ENCODE data around the gene SNAP47. TPM values are rescaled to one million over a fixed set of nuclear protein-coding genes. Genes with fewer than 3 reads are reported as not detected.

The SNAP47 gene
- total RNA-seq, 1 donor from 2014 or later = 59.0 TPM

DNA sequence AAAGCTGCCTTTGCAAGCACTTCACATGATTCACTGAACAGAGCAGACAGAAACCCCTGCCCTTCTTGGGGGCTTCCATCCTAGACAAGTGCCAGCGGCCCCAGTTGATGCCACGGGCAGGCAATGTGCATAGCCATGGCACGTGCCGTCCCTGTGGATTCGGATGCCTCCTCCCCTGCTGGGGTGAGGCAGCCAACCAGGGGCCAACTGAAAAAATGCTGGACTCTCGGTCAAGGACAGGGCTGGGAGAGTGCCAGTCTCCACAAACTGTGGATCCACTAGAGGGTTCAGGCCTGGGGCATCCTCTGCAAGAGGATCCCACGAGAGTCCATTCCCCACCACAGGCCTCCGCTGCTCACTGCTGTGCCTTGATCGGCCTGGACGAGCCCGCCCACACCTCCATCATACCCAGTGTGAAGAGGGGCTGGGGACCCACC, 4.0 kb upstream of the SNAP47 start:
- DNase-seq (ENCODE audit: low read depth) = no peak
- no peak overlapping the region for H3K4me3 ChIP-seq (ENCODE audit: low read depth, low read length)
- H3K36me3 ChIP-seq (ENCODE audit: control insufficient read depth, insufficient read depth, low read length) = peaks cover 15% of the 10 kb centered on the region
- TF ChIP-seq, protein P1, sequence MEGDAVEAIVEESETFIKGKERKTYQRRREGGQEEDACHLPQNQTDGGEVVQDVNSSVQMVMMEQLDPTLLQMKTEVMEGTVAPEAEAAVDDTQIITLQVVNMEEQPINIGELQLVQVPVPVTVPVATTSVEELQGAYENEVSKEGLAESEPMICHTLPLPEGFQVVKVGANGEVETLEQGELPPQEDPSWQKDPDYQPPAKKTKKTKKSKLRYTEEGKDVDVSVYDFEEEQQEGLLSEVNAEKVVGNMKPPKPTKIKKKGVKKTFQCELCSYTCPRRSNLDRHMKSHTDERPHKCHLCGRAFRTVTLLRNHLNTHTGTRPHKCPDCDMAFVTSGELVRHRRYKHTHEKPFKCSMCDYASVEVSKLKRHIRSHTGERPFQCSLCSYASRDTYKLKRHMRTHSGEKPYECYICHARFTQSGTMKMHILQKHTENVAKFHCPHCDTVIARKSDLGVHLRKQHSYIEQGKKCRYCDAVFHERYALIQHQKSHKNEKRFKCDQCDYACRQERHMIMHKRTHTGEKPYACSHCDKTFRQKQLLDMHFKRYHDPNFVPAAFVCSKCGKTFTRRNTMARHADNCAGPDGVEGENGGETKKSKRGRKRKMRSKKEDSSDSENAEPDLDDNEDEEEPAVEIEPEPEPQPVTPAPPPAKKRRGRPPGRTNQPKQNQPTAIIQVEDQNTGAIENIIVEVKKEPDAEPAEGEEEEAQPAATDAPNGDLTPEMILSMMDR (IDR thresholded peaks at IDR 0.05; ENCODE audit: insufficient read depth, low read length, severe bottlenecking) = no peak
- FAIRE-seq = no peak
- no peaks in the 10 kb centered on the region for H3K27me3 ChIP-seq (ENCODE audit: control insufficient read depth, insufficient read depth, low read length)

DNA sequence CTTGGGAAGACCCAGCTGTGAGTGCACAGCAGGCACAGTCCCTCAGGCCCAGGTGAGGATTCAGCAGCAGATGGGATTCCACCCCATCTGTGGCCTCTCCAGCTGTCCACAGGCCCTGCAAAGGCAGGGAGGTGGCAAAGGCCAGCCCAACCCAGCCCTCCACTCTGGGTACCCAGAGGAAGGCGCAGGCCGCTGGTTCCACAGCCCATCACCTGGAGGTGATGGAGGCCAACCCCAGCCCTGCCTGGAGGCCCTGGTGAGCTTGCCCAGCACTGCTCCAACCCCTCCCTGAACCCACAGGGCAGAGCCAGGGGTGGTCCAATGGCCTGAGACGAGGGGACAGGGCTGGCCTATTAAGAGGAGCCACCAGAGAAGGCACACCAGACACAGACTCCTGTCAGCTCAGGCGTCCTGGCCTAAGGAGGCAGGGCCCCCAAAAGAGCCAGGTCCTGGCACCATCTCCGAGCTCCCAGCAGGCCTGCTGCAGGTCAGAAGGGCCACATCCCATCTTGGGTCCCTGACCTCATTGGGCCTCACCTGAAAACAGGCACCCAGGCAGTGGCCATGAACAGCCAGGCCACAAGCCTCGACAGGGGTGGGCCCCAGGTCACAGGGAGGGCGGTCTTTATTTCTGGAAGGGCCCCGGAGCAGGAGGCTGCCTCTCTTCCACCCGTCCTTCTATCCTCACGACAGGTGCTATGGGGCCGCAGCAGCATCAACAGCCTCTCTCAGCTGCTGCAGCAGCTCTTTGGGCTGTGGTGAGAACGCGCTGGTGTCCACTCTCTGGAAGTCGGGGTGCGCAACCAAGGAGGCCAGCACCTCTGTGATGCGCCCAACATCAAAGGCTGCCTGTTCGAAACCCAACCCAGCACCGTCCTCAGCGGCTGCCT, 3.3 kb upstream of the SNAP47 start:
- peaks cover 15% of the 10 kb centered on the region for H3K36me3 ChIP-seq (ENCODE audit: control insufficient read depth, insufficient read depth, low read length)
- FAIRE-seq = no peak
- no peak overlapping the region for H3K4me3 ChIP-seq (ENCODE audit: low read depth, low read length)
- no peaks in the 10 kb centered on the region for H3K27me3 ChIP-seq (ENCODE audit: control insufficient read depth, insufficient read depth, low read length)
- no peak for DNase-seq (ENCODE audit: low read depth)
- TF ChIP-seq, protein P1 (IDR thresholded peaks at IDR 0.05; ENCODE audit: insufficient read depth, low read length, severe bottlenecking) = no peak

DNA sequence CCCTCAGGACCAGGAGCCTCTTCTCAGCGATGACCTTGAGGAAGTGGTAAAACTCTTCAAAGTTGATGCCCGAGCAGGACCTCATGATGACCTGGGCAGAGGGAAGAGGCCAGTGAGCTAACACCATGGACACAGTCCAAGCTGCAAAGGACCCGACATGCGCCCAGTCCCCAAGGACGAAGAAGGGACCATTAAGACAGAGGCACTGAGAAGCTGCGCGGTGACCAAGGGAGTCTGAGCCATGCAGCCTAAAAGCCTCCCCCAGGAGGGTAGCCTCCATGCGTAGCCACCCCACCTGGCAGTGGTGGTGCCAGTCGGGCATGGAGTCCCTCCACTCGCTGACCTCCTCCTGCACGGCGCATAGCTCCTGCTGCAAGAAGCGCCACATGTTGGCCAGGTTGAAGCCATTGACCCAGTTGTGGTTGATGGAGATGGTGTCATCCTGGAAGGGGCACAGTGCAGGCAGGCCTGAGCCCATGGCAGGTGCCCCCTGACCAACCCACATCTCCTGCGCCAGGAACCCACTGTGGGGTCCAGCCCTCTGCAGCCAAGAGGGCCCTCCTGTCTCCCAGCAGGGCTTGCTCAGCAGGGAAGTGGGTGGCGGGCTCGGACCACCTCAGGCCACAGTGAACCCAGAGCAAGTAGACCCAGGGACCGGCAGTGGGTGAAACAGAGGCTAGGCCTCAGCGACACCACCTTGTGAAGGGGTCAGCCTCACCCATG, 2.5 kb upstream of the SNAP47 start:
- H3K27me3 ChIP-seq (ENCODE audit: control insufficient read depth, insufficient read depth, low read length) = no peaks in the 10 kb centered on the region
- H3K4me3 ChIP-seq (ENCODE audit: low read depth, low read length) = no peak overlapping the region
- peaks cover 15% of the 10 kb centered on the region for H3K36me3 ChIP-seq (ENCODE audit: control insufficient read depth, insufficient read depth, low read length)
- FAIRE-seq = peak; percentile 18
- TF ChIP-seq, protein P1 (IDR thresholded peaks at IDR 0.05; ENCODE audit: insufficient read depth, low read length, severe bottlenecking) = no peak
- no peak for DNase-seq (ENCODE audit: low read depth)

DNA sequence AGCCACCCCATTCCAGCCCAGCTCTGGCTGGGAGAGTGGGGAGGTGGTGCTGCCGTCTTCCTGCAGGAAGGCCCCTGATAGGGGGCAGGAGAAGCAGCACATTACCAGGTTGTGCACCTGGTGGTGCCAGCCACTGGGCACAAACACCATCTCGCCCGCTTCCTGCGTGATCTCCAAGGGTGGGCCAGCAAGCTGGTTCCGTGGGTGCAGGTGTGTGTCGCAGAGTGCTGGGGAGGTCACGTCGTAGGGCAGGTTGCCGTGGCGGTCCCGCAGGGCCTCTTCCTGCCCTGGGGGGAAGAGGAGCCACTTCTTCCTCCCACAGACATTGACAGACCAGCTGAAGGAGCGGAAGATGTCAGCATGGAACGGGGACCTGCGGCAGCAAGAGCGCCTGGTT, 1.9 kb upstream of the SNAP47 start:
- Histone ChIP-seq H3K27me3 (ENCODE audit: control insufficient read depth, insufficient read depth, low read length) (no peaks in the 10 kb centered on the region), H3K36me3 (ENCODE audit: control insufficient read depth, insufficient read depth, low read length) (peaks cover 15% of the 10 kb centered on the region), H3K4me3 (ENCODE audit: low read depth, low read length) (no peak overlapping the region)
- FAIRE-seq = no peak
- no peak for DNase-seq (ENCODE audit: low read depth)
- TF ChIP-seq, protein P1 (IDR thresholded peaks at IDR 0.05; ENCODE audit: insufficient read depth, low read length, severe bottlenecking) = no peak

DNA sequence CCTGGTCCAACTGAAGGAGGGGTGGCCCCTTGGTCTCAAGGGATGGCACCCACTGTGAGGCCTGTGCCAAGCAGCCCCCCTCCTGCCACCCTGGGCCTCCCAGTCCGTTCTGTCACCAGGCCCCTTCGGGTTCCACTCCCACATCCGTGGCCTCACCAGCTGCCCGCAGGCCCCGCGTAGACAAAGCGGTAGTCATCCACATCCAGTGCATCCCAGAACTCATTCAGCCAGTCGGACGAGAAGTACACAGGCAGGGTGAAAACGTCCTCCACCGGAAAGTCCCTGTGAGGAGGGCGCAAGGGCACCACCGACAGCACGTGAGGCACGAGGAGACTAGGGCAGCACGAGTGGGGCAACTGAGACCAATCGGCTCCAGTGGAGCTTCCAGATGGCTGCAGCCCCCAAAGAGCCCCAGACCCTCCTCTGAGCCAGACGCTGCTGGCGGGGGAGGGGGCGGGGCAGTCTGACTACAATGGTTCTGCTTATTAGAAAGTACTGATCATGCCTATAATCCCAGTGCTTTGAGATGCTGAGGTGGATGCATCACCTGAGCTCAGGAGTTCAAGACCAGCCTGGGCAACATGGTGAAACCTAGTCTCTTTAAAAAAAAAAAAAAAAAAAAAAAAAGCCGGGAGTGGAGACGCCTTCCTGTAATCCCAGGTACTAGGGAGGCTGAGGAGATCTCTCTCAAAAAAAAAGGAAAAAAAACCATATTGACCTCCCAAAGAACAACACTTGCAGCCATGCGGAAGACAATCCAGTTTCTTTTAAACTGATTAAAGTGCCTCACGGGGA, 1.3 kb upstream of the SNAP47 start:
- H3K36me3 ChIP-seq (ENCODE audit: control insufficient read depth, insufficient read depth, low read length) = peaks cover 15% of the 10 kb centered on the region
- peak; percentile 33 for DNase-seq (ENCODE audit: low read depth)
- FAIRE-seq = no peak
- H3K27me3 ChIP-seq (ENCODE audit: control insufficient read depth, insufficient read depth, low read length) = no peaks in the 10 kb centered on the region
- H3K4me3 ChIP-seq (ENCODE audit: low read depth, low read length) = peak overlapping the region; percentile 67
- TF ChIP-seq, protein P1 (IDR thresholded peaks at IDR 0.05; ENCODE audit: insufficient read depth, low read length, severe bottlenecking) = no peak
